Measurements from ENCODE around the gene MDN1. TPM values are rescaled to one million over a fixed set of nuclear protein-coding genes. Genes with fewer than 3 reads are reported as not detected.
A peak's percentile ranks its signal among the peaks of the same experiment; 100 is the strongest.
"Not testable (repeated sequence)": the region's sequence is repeated elsewhere in the genome, so short reads cannot be mapped to it uniquely, and the experiment has no call there.

The MDN1 gene
- total and polyA plus RNA-seq, 4 donors = 31.4 to 40.2 (median 36.8) TPM

DNA sequence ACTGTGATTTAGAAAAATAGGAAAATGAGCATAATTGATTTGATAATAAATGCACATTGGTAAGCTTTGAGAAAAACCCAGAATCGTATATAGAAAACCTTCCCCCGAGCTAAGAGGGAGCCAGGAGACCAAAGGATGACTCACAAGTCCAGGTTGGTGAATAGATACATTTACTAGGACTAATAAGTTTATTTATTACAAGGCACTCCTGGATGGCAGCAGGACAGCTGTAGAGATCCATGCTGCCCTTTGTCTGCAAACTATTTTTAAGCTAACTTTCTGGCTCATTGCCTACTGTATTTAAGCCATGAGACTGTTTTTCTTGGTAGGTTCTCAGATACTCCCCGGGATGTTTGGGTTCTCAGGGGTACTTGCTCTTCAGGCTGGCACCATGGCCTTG is 23.5 kb upstream of the MDN1 start:
- no CpG with 5 or more reads among the region's 3 CpGs for WGBS (ENCODE audit: insufficient coverage)
- no peak for DNase-seq (ENCODE audit: low read depth in 4 of 6, low spot score in 6 of 6)
- H3K27ac ChIP-seq (ENCODE audit: low read depth, low read length) = no peak overlapping the region

DNA sequence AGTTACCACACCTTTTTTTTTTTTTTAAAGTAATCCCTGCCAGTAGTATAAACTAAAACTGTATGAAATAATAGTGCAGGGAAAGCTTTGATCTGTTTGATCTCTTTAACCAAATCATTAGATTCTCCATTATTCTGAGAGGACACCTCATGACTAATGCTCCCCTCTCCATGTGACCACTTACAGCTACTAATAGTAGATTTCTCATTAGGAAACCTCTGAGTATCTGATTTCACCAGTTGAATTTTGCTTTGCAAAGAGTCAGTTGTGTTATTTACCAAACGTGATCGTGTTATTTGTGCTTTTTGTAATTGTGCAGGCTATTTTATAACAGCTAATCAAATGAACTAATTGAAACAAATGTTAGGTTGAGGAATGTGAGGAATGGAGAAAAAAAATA is 22.6 kb upstream of the MDN1 start:
- no CpG with 5 or more reads among the region's 2 CpGs for WGBS (ENCODE audit: insufficient coverage)
- Histone ChIP-seq H3K4me1 (ENCODE audit: control insufficient read depth, insufficient read depth, low read length) (no peaks in the 10 kb centered on the region), H3K27ac (ENCODE audit: low read depth, low read length) (no peak overlapping the region), H3K36me3 (ENCODE audit: control insufficient read depth, insufficient read depth, low read length) (peaks cover 20% of the 10 kb centered on the region), H3K4me3 (ENCODE audit: low read depth, low read length) (no peak overlapping the region), H3K27me3 (ENCODE audit: control insufficient read depth, insufficient read depth, low read length) (no peaks in the 10 kb centered on the region), H3K9me3 (ENCODE audit: control insufficient read depth, insufficient read depth, low read length) (no peaks in the 10 kb centered on the region)
- DNase-seq (ENCODE audit: low read depth in 4 of 6, low spot score in 6 of 6) = no peak

More for the DNA sequence above, 23.5 kb upstream of the MDN1 start:
- H3K27me3 ChIP-seq (ENCODE audit: control insufficient read depth, insufficient read depth, low read length) = no peaks in the 10 kb centered on the region
- H3K36me3 ChIP-seq (ENCODE audit: control insufficient read depth, insufficient read depth, low read length) = peaks cover 18% of the 10 kb centered on the region
- no peaks in the 10 kb centered on the region for H3K4me1 ChIP-seq (ENCODE audit: control insufficient read depth, insufficient read depth, low read length)
- H3K9me3 ChIP-seq (ENCODE audit: control insufficient read depth, insufficient read depth, low read length) = no peaks in the 10 kb centered on the region
- no peak overlapping the region for H3K4me3 ChIP-seq (ENCODE audit: low read depth, low read length)

DNA sequence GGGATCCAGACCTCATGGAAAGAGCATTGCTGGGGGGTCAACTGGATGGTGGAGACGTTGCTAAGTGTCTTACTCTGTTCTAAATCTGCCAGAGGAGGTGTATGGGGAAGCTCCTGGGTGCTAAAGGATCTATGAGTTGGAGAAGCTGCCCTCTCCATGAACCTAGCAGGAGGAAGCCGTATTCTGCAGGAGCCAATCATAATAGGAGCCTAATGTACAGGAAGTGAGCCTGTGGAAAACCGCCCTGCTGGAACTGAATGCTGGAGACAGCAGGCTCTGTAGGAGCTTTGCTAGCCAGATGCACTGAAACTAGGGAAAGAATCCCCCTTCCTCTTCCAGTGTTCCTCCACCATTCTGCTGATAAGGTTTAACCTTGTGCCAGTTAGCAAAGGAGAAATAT is 20.9 kb upstream of the MDN1 start:
- peak overlapping the region; percentile 33 for H3K27ac ChIP-seq (ENCODE audit: low read depth, low read length)
- peak in 2 of 6 donors; percentile 5 to 41 for DNase-seq (ENCODE audit: low read depth in 4 of 6, low spot score in 6 of 6)
- 72% methylated on average over 3 of the region's 3 CpGs for WGBS (ENCODE audit: insufficient coverage)
- no peaks in the 10 kb centered on the region for H3K27me3 ChIP-seq (ENCODE audit: control insufficient read depth, insufficient read depth, low read length)
- H3K4me3 ChIP-seq (ENCODE audit: low read depth, low read length) = no peak overlapping the region
- no peaks in the 10 kb centered on the region for H3K9me3 ChIP-seq (ENCODE audit: control insufficient read depth, insufficient read depth, low read length)
- H3K4me1 ChIP-seq (ENCODE audit: control insufficient read depth, insufficient read depth, low read length) = no peaks in the 10 kb centered on the region
- peaks cover 26% of the 10 kb centered on the region for H3K36me3 ChIP-seq (ENCODE audit: control insufficient read depth, insufficient read depth, low read length)

GRCh38 chr6:89836639-89837222 is 17.1 kb upstream of the MDN1 start:
- no peak for DNase-seq (ENCODE audit: low read depth in 4 of 6, low spot score in 6 of 6)
- WGBS (ENCODE audit: insufficient coverage) = 100% methylated on average over 7 of the region's 8 CpGs
- peaks cover 42% of the 10 kb centered on the region for H3K36me3 ChIP-seq (ENCODE audit: control insufficient read depth, insufficient read depth, low read length)

DNA sequence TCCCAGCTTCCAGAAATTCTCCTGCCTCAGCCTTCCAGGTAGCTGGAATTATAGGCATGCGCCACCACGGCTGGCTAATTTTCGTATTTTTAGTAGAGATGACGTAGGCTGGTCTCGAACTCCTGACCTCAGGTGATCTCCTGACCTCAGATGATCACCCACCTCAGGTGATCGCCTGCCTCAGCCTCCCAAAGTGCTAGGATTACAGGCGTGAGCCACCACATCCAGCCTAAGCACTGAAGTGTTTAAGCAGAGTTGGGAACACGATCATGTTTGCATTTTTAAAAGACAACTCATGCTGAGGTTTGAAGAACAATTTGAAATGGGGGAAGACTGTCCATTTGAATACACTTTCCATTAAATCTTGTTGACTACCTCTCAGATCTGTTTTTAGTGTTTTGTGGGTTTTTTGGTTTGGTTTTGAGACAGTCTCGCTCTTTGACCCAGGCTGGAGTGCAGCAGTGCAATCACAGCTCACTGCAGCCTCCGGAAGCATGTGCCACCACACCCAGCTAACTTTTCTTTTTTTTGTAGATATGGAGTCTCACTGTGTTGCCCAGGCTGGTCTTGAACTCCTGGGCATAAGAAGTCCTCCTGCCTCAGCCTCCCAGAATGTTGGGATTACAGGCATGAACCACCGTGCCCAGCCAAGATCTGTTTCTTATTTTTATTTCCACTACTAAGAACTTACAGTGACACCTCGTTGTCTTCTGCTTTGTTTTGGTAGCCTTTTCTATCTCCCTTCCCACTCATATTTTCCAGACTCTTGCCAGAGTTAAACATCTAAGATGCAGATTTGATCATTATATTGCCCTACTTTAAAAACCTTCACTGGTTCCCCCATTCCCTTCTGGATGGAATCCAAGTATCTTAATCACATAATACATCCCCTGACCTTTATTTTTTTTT is 15.5 kb upstream of the MDN1 start:
- no peak overlapping the region for H3K27ac ChIP-seq (ENCODE audit: low read depth, low read length)
- H3K4me3 ChIP-seq (ENCODE audit: low read depth, low read length) = no peak overlapping the region
- H3K4me1 ChIP-seq (ENCODE audit: control insufficient read depth, insufficient read depth, low read length) = peaks cover 5% of the 10 kb centered on the region
- peaks cover 47% of the 10 kb centered on the region for H3K36me3 ChIP-seq (ENCODE audit: control insufficient read depth, insufficient read depth, low read length)
- no peaks in the 10 kb centered on the region for H3K27me3 ChIP-seq (ENCODE audit: control insufficient read depth, insufficient read depth, low read length)
- no peaks in the 10 kb centered on the region for H3K9me3 ChIP-seq (ENCODE audit: control insufficient read depth, insufficient read depth, low read length)
- DNase-seq (ENCODE audit: low read depth in 4 of 6, low spot score in 6 of 6) = no peak
- 92% methylated on average over 2 of the region's 12 CpGs for WGBS (ENCODE audit: insufficient coverage)

More at GRCh38 chr6:89836639-89837222, 17.1 kb upstream of the MDN1 start:
- H3K9me3 ChIP-seq (ENCODE audit: control insufficient read depth, insufficient read depth, low read length) = no peaks in the 10 kb centered on the region
- H3K27me3 ChIP-seq (ENCODE audit: control insufficient read depth, insufficient read depth, low read length) = no peaks in the 10 kb centered on the region
- no peaks in the 10 kb centered on the region for H3K4me1 ChIP-seq (ENCODE audit: control insufficient read depth, insufficient read depth, low read length)
- no peak overlapping the region for H3K4me3 ChIP-seq (ENCODE audit: low read depth, low read length)
- H3K27ac ChIP-seq (ENCODE audit: low read depth, low read length) = no peak overlapping the region

DNA sequence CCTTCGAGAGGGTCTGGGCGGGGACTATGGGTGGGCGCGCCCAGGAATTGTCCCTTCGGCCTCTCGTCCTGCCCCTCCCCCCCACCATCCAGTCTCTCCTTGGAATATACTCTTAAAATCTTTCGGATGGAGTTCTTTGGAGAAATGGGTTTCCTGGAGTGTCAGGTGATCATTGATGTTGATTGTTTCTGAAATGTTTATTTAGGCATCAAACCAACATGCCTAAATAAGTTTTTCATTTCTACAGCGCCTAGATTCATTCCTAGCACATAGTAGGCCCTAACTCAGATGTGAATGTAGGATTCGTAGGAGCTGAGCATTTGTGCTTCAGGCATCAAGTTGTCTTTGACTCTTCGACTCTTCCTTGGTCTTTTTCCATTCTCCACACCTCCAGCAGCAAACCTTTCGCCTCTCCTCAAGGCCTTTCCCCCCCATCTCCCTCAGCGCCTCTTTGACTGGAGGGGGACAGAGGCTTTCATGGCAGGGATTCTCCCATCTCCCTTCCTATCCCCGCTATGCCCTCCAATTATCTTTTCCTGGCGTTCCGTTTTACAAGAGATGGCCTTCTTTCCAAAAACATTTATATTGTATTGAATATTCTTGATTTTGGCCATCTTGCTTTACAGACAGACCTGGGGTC is 10.7 kb upstream of the MDN1 start:
- Histone ChIP-seq H3K9me3 (ENCODE audit: control insufficient read depth, insufficient read depth, low read length) (no peaks in the 10 kb centered on the region), H3K36me3 (ENCODE audit: control insufficient read depth, insufficient read depth, low read length) (peaks cover 24% of the 10 kb centered on the region), H3K27ac (ENCODE audit: low read depth, low read length) (peak overlapping the region; percentile 80), H3K4me1 (ENCODE audit: control insufficient read depth, insufficient read depth, low read length) (peaks cover 13% of the 10 kb centered on the region), H3K27me3 (ENCODE audit: control insufficient read depth, insufficient read depth, low read length) (no peaks in the 10 kb centered on the region), H3K4me3 (ENCODE audit: low read depth, low read length) (peak overlapping the region; percentile 99)
- DNase-seq (ENCODE audit: low read depth in 4 of 6, low spot score in 6 of 6) = no peak
- 0% methylated on average over 3 of the region's 15 CpGs for WGBS (ENCODE audit: insufficient coverage)

- Histone ChIP-seq H3K9me3 (ENCODE audit: control insufficient read depth, insufficient read depth, low read length) (no peaks in the 10 kb centered on the region), H3K27me3 (ENCODE audit: control insufficient read depth, insufficient read depth, low read length) (no peaks in the 10 kb centered on the region), H3K4me3 (ENCODE audit: low read depth, low read length) (peak within 1 kb of the TSS; percentile 99), H3K27ac (ENCODE audit: low read depth, low read length) (peak within 1 kb of the TSS; percentile 80), H3K36me3 (ENCODE audit: control insufficient read depth, insufficient read depth, low read length) (peaks cover 19% of the 10 kb centered on the region), H3K4me1 (ENCODE audit: control insufficient read depth, insufficient read depth, low read length) (peaks cover 13% of the 10 kb centered on the region)
- 0% methylated on average over 32 of the region's 41 CpGs for WGBS (ENCODE audit: insufficient coverage)
- peak; percentile 88 to 100 (median 95) for DNase-seq (ENCODE audit: low read depth in 4 of 6, low spot score in 6 of 6)
Observed at GRCh38 chr6:89829472-89830169, 10.0 kb upstream of the MDN1 start, which contains the start of gene CASP8AP2. Gene CASP8AP2, plus strand, starts transcription at chr6:89829880.

GRCh38 chr6:89828988-89829471 is 9.4 kb upstream of the MDN1 start:
- Histone ChIP-seq H3K4me3 (ENCODE audit: low read depth, low read length) (peak overlapping the region; percentile 99), H3K27me3 (ENCODE audit: control insufficient read depth, insufficient read depth, low read length) (no peaks in the 10 kb centered on the region), H3K4me1 (ENCODE audit: control insufficient read depth, insufficient read depth, low read length) (peaks cover 13% of the 10 kb centered on the region), H3K9me3 (ENCODE audit: control insufficient read depth, insufficient read depth, low read length) (no peaks in the 10 kb centered on the region), H3K27ac (ENCODE audit: low read depth, low read length) (peak overlapping the region; percentile 80), H3K36me3 (ENCODE audit: control insufficient read depth, insufficient read depth, low read length) (peaks cover 18% of the 10 kb centered on the region)
- DNase-seq (ENCODE audit: low read depth in 4 of 6, low spot score in 6 of 6) = peak in 1 of 6 donors; percentile 37
- WGBS (ENCODE audit: insufficient coverage) = 15% methylated on average over 11 of the region's 18 CpGs

- H3K27ac ChIP-seq (ENCODE audit: low read depth, low read length) = not testable (repeated sequence)
- peaks cover 13% of the 10 kb centered on the region for H3K4me1 ChIP-seq (ENCODE audit: control insufficient read depth, insufficient read depth, low read length)
- 83% methylated on average over 10 of the region's 13 CpGs for WGBS (ENCODE audit: insufficient coverage)
Observed at GRCh38 chr6:89828475-89828987, 8.9 kb upstream of the MDN1 start.

More at GRCh38 chr6:89828475-89828987, 8.9 kb upstream of the MDN1 start:
- DNase-seq (ENCODE audit: low read depth in 4 of 6, low spot score in 6 of 6); H3K27me3 ChIP-seq (ENCODE audit: control insufficient read depth, insufficient read depth, low read length); H3K9me3 ChIP-seq (ENCODE audit: control insufficient read depth, insufficient read depth, low read length): not testable (repeated sequence)
- Histone ChIP-seq H3K4me3 (ENCODE audit: low read depth, low read length) (peak overlapping the region; percentile 99), H3K36me3 (ENCODE audit: control insufficient read depth, insufficient read depth, low read length) (peaks cover 18% of the 10 kb centered on the region)
